GM12878 (cell line): Measurements from ENCODE around the gene FLT3LG. TPM values are rescaled to one million over a fixed set of nuclear protein-coding genes. Genes with fewer than 3 reads are reported as not detected.

Source experiments
- ATF2 ChIP-seq: IDR thresholded peaks from 2 replicates; pipeline ENCODE4 v1.6.1; 2012; ENCODE audit warnings: low read length, inconsistent platforms
- BACH1 ChIP-seq: fragments of 450-650 bp; IDR thresholded peaks from 2 replicates; pipeline ENCODE4 v1.6.1; 2017; ENCODE audit warnings: mild to moderate bottlenecking, borderline replicate concordance
- BCL3 ChIP-seq: IDR thresholded peaks from 2 replicates; pipeline ENCODE4 v1.6.1; 2011; ENCODE audit warnings: borderline replicate concordance, low read depth, mild to moderate bottlenecking, moderate library complexity, low read length; ENCODE audit not compliant: insufficient read depth, poor library complexity, severe bottlenecking
- CBFB ChIP-seq: IDR thresholded peaks from 2 replicates; pipeline ENCODE4 v1.6.1; 2016; ENCODE audit warnings: antibody characterized with exemption, low read depth
- CREM ChIP-seq: IDR thresholded peaks from 2 replicates; pipeline ENCODE4 v1.6.1; 2014; ENCODE audit warnings: antibody characterized with exemption, low read depth
- FOS ChIP-seq: IDR thresholded peaks from 3 replicates; pipeline ENCODE4 v1.6.1; 2011; ENCODE audit warnings: borderline replicate concordance; ENCODE audit not compliant: insufficient read length; ENCODE audit errors: extremely low read depth
- MEF2B ChIP-seq: fragments of 450-650 bp; IDR thresholded peaks from 2 replicates; pipeline ENCODE4 v1.6.1; 2018; ENCODE audit warnings: mild to moderate bottlenecking, moderate library complexity; ENCODE audit not compliant: partially characterized antibody, poor library complexity, severe bottlenecking
- MTA3 ChIP-seq: IDR thresholded peaks from 2 replicates; pipeline ENCODE4 v1.6.1; 2012; ENCODE audit warnings: low read length, inconsistent platforms, borderline replicate concordance
- PAX5 ChIP-seq: IDR thresholded peaks from 2 replicates; pipeline ENCODE4 v1.6.1; 2011; ENCODE audit warnings: low read depth, low read length, borderline replicate concordance
- SMAD5 ChIP-seq: IDR thresholded peaks from 2 replicates; pipeline ENCODE4 v1.6.1; 2016; ENCODE audit warnings: antibody characterized with exemption, low read depth
- TAF1 ChIP-seq: IDR thresholded peaks from 2 replicates; pipeline ENCODE4 v1.6.1; 2011; ENCODE audit warnings: mild to moderate bottlenecking, low read depth, low read length, borderline replicate concordance
- TCF3 ChIP-seq: IDR thresholded peaks from 2 replicates; pipeline ENCODE4 v1.6.1; 2012; ENCODE audit warnings: low read depth, mild to moderate bottlenecking, low read length, borderline replicate concordance; ENCODE audit not compliant: insufficient read depth
- ZNF592 ChIP-seq: fragments of 450-650 bp; IDR thresholded peaks from 2 replicates; pipeline ENCODE4 v1.6.1; 2017; ENCODE audit warnings: mild to moderate bottlenecking, moderate library complexity
- polyA plus RNA-seq, 11 experiments: library from polyadenylated mRNA; depleted of rRNA in 4 of 11; unstranded in 6 of 11; stranded (reverse) in 5 of 11; fragments of >200 nt; fragmentation: Nextera tagmentation in 4 of 11; fragmentation: Illumina TruSeq in 1 of 11; extraction: Ambion mirVana in 4 of 11; extraction: Trizol in 1 of 11; gene quantifications; 1 replicate in 1 of 11; 2 replicates in 10 of 11; pipeline versions ENCODE4 v1.2.1 to v1.2.3, GENCODE V29; 2011 to 2016; ENCODE audit warnings: inconsistent platforms in 2 of 11, missing spikeins in 2 of 11, low read depth in 1 of 11
- total RNA-seq, 4 experiments: library from RNA; depleted of rRNA in 3 of 4; stranded (reverse); fragments of >200 nt in 3 of 4; fragmentation: Illumina TruSeq in 1 of 4; extraction: Trizol in 1 of 4; gene quantifications; 2 replicates each; pipeline versions ENCODE4 v1.2.1 to v1.2.3, GENCODE V29; 2013 to 2021

Gene FLT3LG
- total and polyA plus RNA-seq, 10 of the 15 experiments (the other 5 are each of a cell fraction or from before 2014, with no cell fraction given), result 0.68 to 13.1 (median 4.3) TPM

- TF ChIP-seq ZNF592 (no peak), SMAD5 (peak; percentile 94), CBFB (peak; percentile 86), TAF1 (0 out of 2 replicates have a peak, but pooled peaks have one; percentile 8), CREM (0 out of 2 replicates have a peak, but pooled peaks have one; percentile 25), FOS (no peak), MEF2B (no peak), BACH1 (no peak; the same call in 1 of the 2 replicates), BCL3 (peak; percentile 60), PAX5 (0 out of 2 replicates have a peak, but pooled peaks have one; percentile 6), TCF3 (0 out of 2 replicates have a peak, but pooled peaks have one; percentile 1), ATF2 (peak; percentile 64; the same call in 1 of the 2 replicates), MTA3 (peak; percentile 99)
Observed at GRCh38 chr19:49492573-49493405, 18.8 kb downstream of the FLT3LG start (continued).
